Testis (tissue), 2 donors: Measurements from ENCODE around the gene CYP4F8.

ENCODE experiments used
- CTCF ChIP-seq, 3 experiments: fragments of 450-650 bp in 2 of 3; fragments of 200-600 bp in 1 of 3; sonication (generic) in 1 of 3; IDR thresholded peaks; one replicate each; pipeline ENCODE4 v1.5.1; 2016 to 2019; ENCODE audit warnings: antibody characterized with exemption in 3 of 3, mild to moderate bottlenecking in 2 of 3, moderate library complexity in 1 of 3
- POLR2A ChIP-seq: fragments of 450-650 bp; IDR thresholded peaks from one replicate; pipeline ENCODE4 v1.6.1; 2017; ENCODE audit warnings: antibody characterized with exemption, mild to moderate bottlenecking, moderate library complexity

- TF ChIP-seq CTCF (IDR thresholded peaks at IDR 0.05) = no peak
- no peak for TF ChIP-seq POLR2A
Observed at GRCh38 chr19:15651791-15652190, 36.8 kb downstream of the CYP4F8 start.
